ENCODE data around the gene PITPNC1. TPM values are rescaled to one million over a fixed set of nuclear protein-coding genes. Genes with fewer than 3 reads are reported as not detected.

PITPNC1 gene
- total RNA-seq, 1 donor from 2014 or later, result 23.7 TPM

- H3K27me3 ChIP-seq (ENCODE audit: low read depth), result no peaks in the 10 kb centered on the region
- H3K27ac ChIP-seq, result no peak overlapping the region
- no peak overlapping the region for H3K4me3 ChIP-seq
- H3K36me3 ChIP-seq, result no peaks in the 10 kb centered on the region
- H3K4me1 ChIP-seq, result peaks cover 4% of the 10 kb centered on the region
- no peak for TF ChIP-seq CTCF (IDR thresholded peaks at IDR 0.05)
- ATAC-seq (no peak), DNase-seq (no peak)
- no peaks in the 10 kb centered on the region for H3K9me3 ChIP-seq
- intact Hi-C loops (cut with DNase I), result no loop called here
These were observed 223.3 kb downstream of the PITPNC1 start for GRCh38 chr17:67600408-67600807.

GRCh38 chr17:67601897-67602296 lies 224.8 kb downstream of the PITPNC1 start:
- H3K27me3 ChIP-seq (ENCODE audit: low read depth), result no peaks in the 10 kb centered on the region
- no peak for DNase-seq
- H3K27ac ChIP-seq, result no peak overlapping the region
- intact Hi-C loops (cut with DNase I), result no loop called here
- no peaks in the 10 kb centered on the region for H3K9me3 ChIP-seq
- H3K36me3 ChIP-seq, result no peaks in the 10 kb centered on the region
- H3K4me1 ChIP-seq, result peaks cover 16% of the 10 kb centered on the region
- H3K4me3 ChIP-seq, result no peak overlapping the region
- no peak for ATAC-seq
- TF ChIP-seq CTCF (IDR thresholded peaks at IDR 0.05), result no peak

- DNase-seq, result no peak
- TF ChIP-seq CTCF (IDR thresholded peaks at IDR 0.05), result no peak
- intact Hi-C loops (cut with DNase I), result no loop called here
- no peaks in the 10 kb centered on the region for H3K36me3 ChIP-seq
- H3K4me1 ChIP-seq, result peaks cover 21% of the 10 kb centered on the region
- no peak for ATAC-seq
- no peaks in the 10 kb centered on the region for H3K9me3 ChIP-seq
- H3K4me3 ChIP-seq, result no peak overlapping the region
- no peaks in the 10 kb centered on the region for H3K27me3 ChIP-seq (ENCODE audit: low read depth)
- no peak overlapping the region for H3K27ac ChIP-seq
These were observed 225.4 kb downstream of the PITPNC1 start for GRCh38 chr17:67602444-67602843.

- intact Hi-C loops (cut with DNase I), result no loop called here
- Histone ChIP-seq H3K9me3 (no peaks in the 10 kb centered on the region), H3K27ac (no peak overlapping the region), H3K4me1 (peaks cover 21% of the 10 kb centered on the region), H3K27me3 (ENCODE audit: low read depth) (no peaks in the 10 kb centered on the region), H3K36me3 (no peaks in the 10 kb centered on the region), H3K4me3 (no peak overlapping the region)
- no peak for DNase-seq
- TF ChIP-seq CTCF (IDR thresholded peaks at IDR 0.05), result peak; percentile 43
- peak in 1 of 2 donors; percentile 33 for ATAC-seq
These were observed 225.9 kb downstream of the PITPNC1 start for GRCh38 chr17:67602974-67603373.

- Histone ChIP-seq H3K9me3 (no peaks in the 10 kb centered on the region), H3K27me3 (ENCODE audit: low read depth) (no peaks in the 10 kb centered on the region), H3K36me3 (no peaks in the 10 kb centered on the region), H3K27ac (no peak overlapping the region), H3K4me1 (peaks cover 21% of the 10 kb centered on the region), H3K4me3 (no peak overlapping the region)
- ATAC-seq (no peak), DNase-seq (no peak)
- intact Hi-C loops (cut with DNase I), result no loop called here
- no peak for TF ChIP-seq CTCF (IDR thresholded peaks at IDR 0.05)
These were observed 228.3 kb downstream of the PITPNC1 start for GRCh38 chr17:67605256-67605912.
